Activated CD8-positive, alpha-beta memory T cell treated with anti-CD3 and anti-CD28 coated beads for 1 hour (primary cell): ENCODE data around the gene CDCP1.
A peak's percentile ranks its signal among the peaks of the same experiment; 100 is the strongest.
"Not testable (repeated sequence)": the region's sequence is repeated elsewhere in the genome, so short reads cannot be mapped to it uniquely, and the experiment has no call there.

Experiments
- DNase-seq, 2 donors: peaks; one replicate each; pipeline ENCODE4 v3.0.0-alpha.2; 2020; ENCODE audit warnings: low read depth in 1 of 2; ENCODE audit errors: extremely low read depth in 1 of 2

Gene CDCP1

DNA sequence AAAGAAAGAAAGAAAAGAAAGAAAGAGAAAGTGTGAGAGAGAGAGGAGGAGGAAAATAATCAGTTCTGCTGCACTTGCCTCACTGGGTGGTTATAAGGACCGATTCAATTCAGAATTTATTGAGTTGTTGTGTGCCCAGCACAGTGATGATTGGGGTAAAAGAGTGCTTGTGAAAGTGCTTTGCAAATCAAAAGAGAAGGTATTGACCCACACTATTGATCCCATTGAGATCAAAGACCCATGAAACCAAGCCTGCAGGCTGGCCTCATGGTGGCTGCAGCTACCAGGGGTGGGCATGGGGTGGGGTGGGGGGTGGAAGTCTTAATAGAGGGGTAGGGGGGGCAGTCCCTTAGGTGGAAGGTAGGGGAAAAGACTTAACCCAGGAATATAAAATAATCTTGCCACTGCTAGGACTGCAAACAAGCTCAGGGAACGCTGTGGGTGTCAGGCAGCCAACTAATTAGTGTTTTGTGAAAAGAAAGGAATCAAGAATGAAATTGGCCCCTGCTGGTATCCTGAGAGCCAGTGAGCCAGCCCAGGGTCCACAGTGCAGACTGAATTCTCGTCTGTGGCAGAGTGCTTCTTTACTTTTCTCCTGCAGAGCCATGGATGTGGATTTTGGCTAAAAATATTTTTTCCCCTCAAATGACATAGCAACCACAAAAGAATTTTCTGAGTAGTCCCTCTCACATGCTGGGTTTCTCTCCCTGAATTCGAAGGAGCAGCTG lies 85.8 kb downstream of the CDCP1 start:
- DNase-seq: no peak

DNA sequence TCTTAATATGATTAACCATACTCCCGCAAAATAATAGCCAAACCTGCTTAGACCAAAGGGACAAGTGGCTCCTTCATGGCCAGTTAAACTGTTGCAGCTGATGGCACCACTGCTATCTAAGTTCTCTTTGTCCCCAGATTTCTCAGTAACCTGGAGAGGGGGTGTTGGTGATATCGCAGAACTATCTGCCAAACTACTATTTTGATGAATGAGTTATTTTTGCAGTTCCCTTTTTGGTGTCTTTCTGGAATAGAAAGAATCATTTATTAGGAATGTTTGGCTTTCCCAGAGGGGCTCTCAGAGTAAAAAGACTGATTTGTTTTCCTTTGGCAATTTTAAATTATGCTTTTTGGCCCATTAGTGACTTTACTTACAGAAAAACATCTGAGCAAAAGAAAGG lies 87.0 kb downstream of the CDCP1 start:
- DNase-seq: no peak

GRCh38 chr3:45057557-45057956 lies 88.6 kb downstream of the CDCP1 start:
- no peak for DNase-seq

GRCh38 chr3:45056608-45057301 lies 89.4 kb downstream of the CDCP1 start:
- no peak for DNase-seq

DNA sequence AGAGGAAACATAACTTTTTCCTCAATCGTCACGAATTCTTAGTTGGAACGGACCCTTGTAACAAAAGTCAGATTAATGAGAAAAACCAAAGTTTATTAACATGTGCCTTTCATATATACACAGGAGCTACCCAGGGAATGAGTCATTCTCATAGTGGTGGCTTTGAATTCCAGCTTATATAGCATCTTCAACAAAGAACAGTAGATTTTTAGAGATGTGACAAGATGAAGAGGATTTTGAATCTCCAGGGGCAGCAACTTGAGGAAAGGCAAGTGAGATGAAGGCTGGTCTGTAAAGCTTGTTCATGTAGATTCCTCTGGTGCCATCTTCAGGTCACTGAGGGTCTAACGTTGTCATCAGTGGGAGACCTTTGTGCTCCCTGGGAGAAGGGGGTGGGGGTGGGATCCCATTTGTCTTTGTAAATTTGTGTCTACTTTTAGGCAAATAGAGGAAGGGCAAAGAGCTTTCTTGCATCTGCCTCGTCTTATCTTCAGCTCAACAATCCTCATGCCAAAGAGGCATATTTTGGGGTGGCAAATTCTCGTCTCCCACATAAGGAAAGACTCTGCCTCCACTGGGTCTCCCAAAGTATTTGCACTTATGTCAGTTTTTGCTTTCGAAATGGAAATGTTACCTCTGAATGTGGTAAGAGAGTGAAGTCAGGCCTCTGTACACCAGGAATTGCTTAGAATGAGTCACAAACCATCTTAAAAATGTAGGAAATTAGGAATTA lies 90.6 kb downstream of the CDCP1 start:
- DNase-seq: no peak

DNA sequence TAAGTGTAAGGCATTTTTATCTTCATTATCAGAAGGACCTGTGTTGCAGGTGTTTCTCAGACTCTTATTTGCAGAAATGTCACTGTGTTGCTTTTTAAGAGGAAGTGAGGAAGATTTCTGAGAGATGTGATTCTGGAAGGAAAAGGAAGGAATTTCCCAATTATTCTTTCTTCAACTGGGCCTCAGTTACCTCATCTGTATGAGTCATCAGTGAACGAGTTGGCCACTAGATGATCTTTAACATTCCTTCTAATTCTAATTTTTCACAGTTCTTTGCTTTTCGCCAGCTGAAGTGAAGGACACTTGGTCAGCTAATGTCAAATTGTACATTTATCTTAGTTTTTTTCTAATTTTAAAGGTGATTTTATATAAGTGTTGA lies 91.2 kb downstream of the CDCP1 start:
- no peak for DNase-seq

GRCh38 chr3:45054196-45054857 lies 91.9 kb downstream of the CDCP1 start:
- DNase-seq: no peak

DNA sequence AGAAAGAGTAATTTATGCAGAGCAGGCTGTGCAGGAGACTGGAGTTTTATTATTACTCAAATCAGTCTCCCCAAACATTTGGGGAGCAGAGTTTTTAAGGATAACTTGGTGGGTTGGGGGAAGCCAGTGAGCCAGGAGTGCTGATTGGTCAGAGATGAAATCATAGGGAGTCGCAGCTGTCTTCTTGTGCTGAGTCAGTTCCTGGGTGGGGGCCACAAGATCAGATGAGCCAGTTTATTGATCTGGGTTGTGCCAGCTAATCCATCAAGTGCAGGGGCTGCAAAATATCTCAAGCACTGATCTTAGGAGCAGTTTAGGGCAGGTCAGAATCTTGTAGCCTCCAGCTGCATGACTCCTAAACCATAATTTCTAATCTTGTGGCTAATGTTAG lies 92.4 kb downstream of the CDCP1 start:
- DNase-seq: not testable (repeated sequence)

GRCh38 chr3:45051685-45052084 lies 94.5 kb downstream of the CDCP1 start:
- DNase-seq: no peak

DNA sequence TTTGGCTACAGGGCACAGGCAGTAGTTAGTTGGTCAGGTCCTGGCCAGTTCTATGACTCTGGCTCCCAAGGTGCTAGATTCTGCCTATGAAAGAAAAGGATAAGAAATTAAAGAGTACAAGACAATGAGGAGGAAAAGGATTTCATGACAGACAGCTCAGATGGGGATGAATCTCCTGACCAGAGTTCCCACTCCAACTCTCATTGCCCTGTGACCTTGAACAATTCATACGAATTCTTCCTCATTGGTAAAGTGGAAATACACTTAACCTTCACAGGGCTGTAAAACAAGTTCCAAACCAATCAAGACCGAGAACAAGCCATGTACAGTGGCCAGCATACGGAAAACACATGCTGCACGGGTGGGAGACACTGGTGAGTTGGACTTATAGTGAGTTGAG lies 96.4 kb downstream of the CDCP1 start:
- no peak for DNase-seq

DNA sequence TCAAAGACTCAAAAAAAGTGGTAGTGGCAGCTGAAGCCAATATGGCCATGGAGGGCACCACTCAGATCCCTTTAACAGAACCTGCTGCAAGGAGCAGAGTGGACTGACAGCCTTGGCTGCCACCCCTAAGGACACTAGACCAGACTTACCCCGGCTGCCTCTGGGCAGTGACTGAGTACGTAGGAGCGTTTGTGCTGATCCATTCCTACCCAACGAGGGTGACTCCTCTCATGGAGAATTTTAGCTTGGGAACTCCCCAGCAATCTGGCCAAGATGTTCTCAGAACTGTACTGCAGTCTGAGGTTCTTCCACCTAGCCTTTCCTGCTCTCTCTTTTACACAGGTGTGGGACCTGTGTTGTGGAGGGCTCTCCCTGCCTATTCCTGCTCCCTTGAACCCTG lies 97.9 kb downstream of the CDCP1 start:
- no peak for DNase-seq

DNA sequence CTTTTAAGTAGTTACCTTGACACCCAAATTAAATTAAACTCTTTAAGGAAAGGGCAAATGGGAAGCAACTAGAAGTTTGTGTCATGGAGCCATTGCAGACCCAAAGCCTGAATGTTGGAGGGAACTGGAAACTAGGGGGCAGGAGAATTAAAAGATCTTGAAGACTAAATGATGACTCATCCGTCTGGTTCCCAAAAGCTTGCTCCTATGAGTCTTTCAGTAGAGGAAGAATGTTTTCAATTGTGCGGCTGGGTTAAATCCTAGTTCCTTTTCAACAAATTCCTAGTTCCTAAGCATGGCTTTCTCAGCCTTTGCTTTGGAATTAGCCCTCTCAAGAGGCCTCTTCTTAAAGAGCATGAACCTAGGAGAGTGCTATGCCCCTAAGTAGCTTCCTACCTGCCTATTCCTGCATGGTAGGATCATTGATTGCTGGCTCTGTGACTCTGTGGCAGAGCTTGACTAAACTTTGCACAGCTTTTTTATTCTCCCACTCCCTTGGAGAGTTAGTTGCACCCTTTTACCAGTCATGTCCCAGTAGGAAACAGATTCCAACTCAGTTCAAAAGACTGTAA lies 102.4 kb downstream of the CDCP1 start:
- no peak for DNase-seq

DNA sequence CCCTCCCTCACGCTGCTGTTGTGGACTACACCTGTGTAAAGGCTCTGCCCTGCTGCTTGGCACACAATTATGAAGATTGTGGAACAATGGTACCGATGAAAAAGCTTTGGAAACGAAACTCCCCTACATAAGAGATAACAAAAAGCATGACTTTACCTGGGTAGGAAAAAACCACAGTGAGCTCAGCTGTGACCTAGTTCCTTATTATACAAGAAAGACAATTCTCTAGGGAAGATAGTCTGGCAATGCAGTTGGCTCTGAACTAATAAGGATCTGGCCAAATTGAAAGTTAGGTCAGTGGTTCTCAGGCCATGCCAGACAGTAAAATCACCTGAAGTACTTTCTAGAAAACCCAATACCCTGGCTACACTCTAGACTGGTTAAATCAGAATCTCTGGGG lies 104.0 kb downstream of the CDCP1 start:
- DNase-seq: no peak

- DNase-seq: no peak
These were observed 104.5 kb downstream of the CDCP1 start for GRCh38 chr3:45041666-45042065.

DNA sequence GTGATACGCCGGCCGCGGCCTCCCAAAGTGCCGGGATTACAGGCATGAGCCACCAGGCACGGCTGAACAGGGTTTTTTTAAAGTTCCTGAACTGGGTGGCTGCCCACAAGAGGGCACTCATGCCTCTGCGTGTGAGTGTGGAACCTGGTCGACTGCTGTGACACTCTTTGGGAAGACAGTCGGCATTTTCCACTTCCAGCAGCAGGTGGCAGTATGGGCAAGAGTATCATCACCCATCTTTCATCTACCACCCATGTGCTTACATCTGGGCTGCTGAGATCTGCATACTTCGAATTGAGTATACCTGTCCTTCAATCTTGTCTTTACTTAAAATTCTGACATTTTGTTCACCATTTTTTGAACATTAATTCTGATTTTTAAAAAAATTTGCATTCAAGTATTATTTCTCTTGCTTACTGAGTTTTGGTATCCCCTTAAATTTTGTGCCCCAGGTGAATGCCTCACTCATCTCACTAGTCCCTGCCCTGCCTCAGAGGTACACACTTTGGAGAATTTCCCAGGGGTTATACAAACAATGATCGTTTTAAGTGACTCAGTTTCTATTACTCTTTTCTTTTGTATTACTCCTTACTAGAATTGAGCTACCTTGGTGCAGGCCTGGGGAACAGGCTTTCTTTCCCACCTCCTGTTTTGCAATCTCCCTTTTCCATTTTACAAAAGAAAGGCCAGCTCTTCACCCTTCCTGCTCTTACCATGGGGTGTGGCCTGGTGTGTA lies 108.3 kb downstream of the CDCP1 start:
- DNase-seq: peak; percentile 76

DNA sequence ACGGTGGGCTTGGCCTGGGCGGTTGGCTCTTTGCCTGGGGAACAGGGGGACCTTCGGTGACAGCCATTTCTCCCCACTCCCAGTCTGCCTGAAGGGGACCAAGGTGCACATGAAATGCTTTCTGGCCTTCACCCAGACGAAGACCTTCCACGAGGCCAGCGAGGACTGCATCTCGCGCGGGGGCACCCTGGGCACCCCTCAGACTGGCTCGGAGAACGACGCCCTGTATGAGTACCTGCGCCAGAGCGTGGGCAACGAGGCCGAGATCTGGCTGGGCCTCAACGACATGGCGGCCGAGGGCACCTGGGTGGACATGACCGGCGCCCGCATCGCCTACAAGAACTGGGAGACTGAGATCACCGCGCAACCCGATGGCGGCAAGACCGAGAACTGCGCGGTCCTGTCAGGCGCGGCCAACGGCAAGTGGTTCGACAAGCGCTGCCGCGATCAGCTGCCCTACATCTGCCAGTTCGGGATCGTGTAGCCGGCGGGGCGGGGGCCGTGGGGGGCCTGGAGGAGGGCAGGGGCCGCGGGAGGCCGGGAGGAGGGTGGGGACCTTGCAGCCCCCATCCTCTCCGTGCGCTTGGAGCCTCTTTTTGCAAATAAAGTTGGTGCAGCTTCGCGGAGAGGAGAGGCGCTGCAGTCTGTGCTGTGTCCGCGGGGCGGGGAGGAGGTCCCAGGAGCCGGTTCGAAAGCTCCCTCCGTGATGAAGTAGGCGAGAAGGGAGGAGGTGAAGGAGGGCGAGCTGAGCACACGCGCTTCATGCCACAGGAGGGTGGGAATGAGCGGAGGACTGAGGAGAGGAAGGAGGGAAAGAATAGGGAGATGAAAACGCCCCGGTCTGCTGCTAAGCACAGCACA lies 110.5 kb downstream of the CDCP1 start:
- DNase-seq: no peak

GRCh38 chr3:45034612-45035252 lies 111.4 kb downstream of the CDCP1 start:
- DNase-seq: no peak

GRCh38 chr3:45033791-45034190 lies 112.4 kb downstream of the CDCP1 start:
- DNase-seq: no peak
